GM12878 (cell line): ENCODE measurements around the gene ARIH2. TPM values are rescaled to one million over a fixed set of nuclear protein-coding genes. Genes with fewer than 3 reads are reported as not detected.

Experiments
- DPF2 ChIP-seq: fragments of 450-650 bp; IDR thresholded peaks from 2 replicates; pipeline ENCODE4 v1.6.1; 2017; ENCODE audit warnings: mild to moderate bottlenecking
- EED ChIP-seq: sonication (generic); IDR thresholded peaks from 2 replicates; pipeline ENCODE4 v1.6.1; 2016; ENCODE audit warnings: antibody characterized with exemption, low read depth
- IKZF2 ChIP-seq, 2 experiments: fragments of 450-650 bp; IDR thresholded peaks; 2 replicates each; pipeline ENCODE4 v1.6.1; 2017; ENCODE audit warnings: mild to moderate bottlenecking in 2 of 2, moderate library complexity in 2 of 2
- MEF2B ChIP-seq: fragments of 450-650 bp; IDR thresholded peaks from 2 replicates; pipeline ENCODE4 v1.6.1; 2018; ENCODE audit warnings: mild to moderate bottlenecking, moderate library complexity; ENCODE audit not compliant: partially characterized antibody, poor library complexity, severe bottlenecking
- POU2F2 ChIP-seq: IDR thresholded peaks from 3 replicates; pipeline ENCODE4 v1.6.1; 2011; ENCODE audit warnings: low read depth, mild to moderate bottlenecking, low read length, borderline replicate concordance
- RCOR1 ChIP-seq: conservative IDR thresholded peaks from 2 replicates; pipeline ENCODE4 v1.6.1; 2012; ENCODE audit warnings: low read depth, low read length, improper control_type of control experiment
- RELB ChIP-seq: fragments of 450-650 bp; IDR thresholded peaks from 2 replicates; pipeline ENCODE4 v1.6.1; 2017; ENCODE audit warnings: low read depth, mild to moderate bottlenecking, moderate library complexity
- SPI1 ChIP-seq: IDR thresholded peaks from 2 replicates; pipeline ENCODE4 v1.6.1; 2011; ENCODE audit warnings: low read depth, mild to moderate bottlenecking, low read length, moderate library complexity, borderline replicate concordance; ENCODE audit not compliant: insufficient read depth
- SRF ChIP-seq, 2 experiments: IDR thresholded peaks; 2 replicates each; pipeline ENCODE4 v1.6.1; 2011; ENCODE audit warnings: low read depth in 2 of 2, low read length in 2 of 2, mild to moderate bottlenecking in 1 of 2, moderate library complexity in 1 of 2
- YY1 ChIP-seq: IDR thresholded peaks from 2 replicates; pipeline ENCODE4 v1.6.1; 2011; ENCODE audit warnings: low read depth, mild to moderate bottlenecking, low read length
- ZNF687 ChIP-seq: fragments of 450-650 bp; IDR thresholded peaks from 2 replicates; pipeline ENCODE4 v1.6.1; 2017; ENCODE audit warnings: mild to moderate bottlenecking, moderate library complexity
- polyA plus RNA-seq, 11 experiments: library from polyadenylated mRNA; depleted of rRNA in 4 of 11; unstranded in 6 of 11; stranded (reverse) in 5 of 11; fragments of >200 nt; fragmentation: Nextera tagmentation in 4 of 11; fragmentation: Illumina TruSeq in 1 of 11; extraction: Ambion mirVana in 4 of 11; extraction: Trizol in 1 of 11; gene quantifications; 1 replicate in 1 of 11; 2 replicates in 10 of 11; pipeline versions ENCODE4 v1.2.1 to v1.2.3, GENCODE V29; 2011 to 2016; ENCODE audit warnings: inconsistent platforms in 2 of 11, missing spikeins in 2 of 11, low read depth in 1 of 11
- total RNA-seq, 4 experiments: library from RNA; depleted of rRNA in 3 of 4; stranded (reverse); fragments of >200 nt in 3 of 4; fragmentation: Illumina TruSeq in 1 of 4; extraction: Trizol in 1 of 4; gene quantifications; 2 replicates each; pipeline versions ENCODE4 v1.2.1 to v1.2.3, GENCODE V29; 2013 to 2021

The ARIH2 gene
- total and polyA plus RNA-seq, 10 of the 15 experiments (the other 5 are each of a cell fraction or from before 2014, with no cell fraction given): 18.7 to 74.7 (median 63.7) TPM

GRCh38 chr3:48879307-48879993 lies 39.2 kb upstream of the ARIH2 start (continued):
- TF ChIP-seq ZNF687 (no peak), RELB (peak; percentile 59; the same call in 1 of the 2 replicates), RCOR1 (no peak), SRF (IDR thresholded peaks at IDR 0.05; ENCODE audit: low read depth in 2 of 2, low read length in 2 of 2) (no peak), POU2F2 (no peak), DPF2 (peak; percentile 57; the same call in 1 of the 2 replicates), SPI1 (peak; percentile 91), EED (peak; percentile 44), MEF2B (no peak), YY1 (peak; percentile 54; the same call in 1 of the 2 replicates), IKZF2 (IDR thresholded peaks at IDR 0.05) (peak in 1 of 2 experiments; percentile 52; a peak in 2 of 4 replicates)
